Body of pancreas (tissue), 4 donors: ENCODE measurements around the gene CD44.

ENCODE experiments used
- CTCF ChIP-seq, 7 experiments: fragments of 450-650 bp in 4 of 7; fragments of 200-600 bp in 3 of 7; sonication (generic) in 3 of 7; IDR thresholded peaks; one replicate each; pipeline ENCODE4 v1.5.1; 2016 to 2019; ENCODE audit warnings: antibody characterized with exemption in 7 of 7
- POLR2A ChIP-seq, 3 donors: fragments of 450-650 bp; IDR thresholded peaks; one replicate each; pipeline ENCODE4 v1.6.1; 2016; ENCODE audit warnings: antibody characterized with exemption in 3 of 3, mild to moderate bottlenecking in 2 of 3

DNA sequence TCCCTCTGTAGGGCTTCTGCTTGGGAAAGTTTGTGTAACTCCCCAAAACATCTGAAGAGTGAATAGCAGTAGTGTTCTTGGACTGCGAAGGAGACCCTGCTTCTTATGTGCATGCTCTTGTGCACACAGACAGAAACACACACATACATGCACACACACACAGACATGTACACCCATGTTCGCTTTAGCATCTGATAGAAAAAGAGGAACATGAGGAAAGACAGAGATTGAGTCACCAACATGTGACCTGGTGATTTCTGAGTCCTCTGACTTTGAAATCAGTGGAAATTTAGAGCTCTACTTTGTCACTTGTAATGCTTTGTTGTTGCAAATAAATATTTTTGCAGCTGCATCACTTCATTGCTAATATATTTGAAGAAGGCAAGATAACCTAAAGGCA lies 23.8 kb downstream of the CD44 start:
- TF ChIP-seq CTCF (IDR thresholded peaks at IDR 0.05): no peak
- no peak for TF ChIP-seq POLR2A (IDR thresholded peaks at IDR 0.05)
